Measurements from ENCODE around the gene NKAIN2. TPM values are rescaled to one million over a fixed set of nuclear protein-coding genes. Genes with fewer than 3 reads are reported as not detected.

The NKAIN2 gene
- total RNA-seq: not detected in 2 replicates

DNA sequence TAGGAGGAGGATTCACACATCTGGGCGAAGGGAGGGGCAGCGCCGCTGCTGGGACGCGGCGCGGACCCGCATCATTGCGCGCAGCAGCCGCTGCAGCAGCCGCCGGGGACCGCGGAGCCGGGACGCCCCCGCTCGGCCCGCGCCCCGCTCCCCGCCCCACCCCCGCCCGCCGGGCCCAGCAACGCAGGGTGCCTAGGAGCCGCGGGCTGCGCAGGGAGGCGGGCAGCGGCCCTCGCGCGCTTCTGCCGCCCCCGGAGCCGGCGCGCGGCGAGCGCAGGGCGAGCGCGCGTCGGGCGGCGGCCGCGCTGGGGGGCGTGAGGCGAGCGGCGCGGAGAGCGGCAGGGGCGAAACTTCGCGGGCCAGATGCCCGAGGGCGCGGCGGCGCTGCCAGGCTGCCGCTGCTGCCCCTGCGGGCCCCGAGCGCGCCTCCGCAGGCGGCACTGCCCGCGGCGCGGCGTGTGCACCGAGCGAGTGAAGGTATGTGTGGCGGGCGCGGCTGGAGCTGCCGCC lies at the start of gene NKAIN2:
Gene NKAIN2, plus strand, starts transcription at position 362 of the 510 bp plus-strand sequence.

Other genes with a start within 250 kb of the NKAIN2 start
- not detected in 2 replicates for gene TRDN, start 166.9 kb upstream of the NKAIN2 start, total RNA-seq